HG03095 (cell line): ENCODE measurements around the gene HDAC4.

Experiments used
- ATAC-seq: cut with Tn5 transposase; IDR thresholded peaks from one replicate; pipeline ENCODE4 v1.9.1; 2021; ENCODE audit warnings: moderate library complexity; ENCODE audit not compliant: unreplicated experiment

Gene HDAC4

DNA sequence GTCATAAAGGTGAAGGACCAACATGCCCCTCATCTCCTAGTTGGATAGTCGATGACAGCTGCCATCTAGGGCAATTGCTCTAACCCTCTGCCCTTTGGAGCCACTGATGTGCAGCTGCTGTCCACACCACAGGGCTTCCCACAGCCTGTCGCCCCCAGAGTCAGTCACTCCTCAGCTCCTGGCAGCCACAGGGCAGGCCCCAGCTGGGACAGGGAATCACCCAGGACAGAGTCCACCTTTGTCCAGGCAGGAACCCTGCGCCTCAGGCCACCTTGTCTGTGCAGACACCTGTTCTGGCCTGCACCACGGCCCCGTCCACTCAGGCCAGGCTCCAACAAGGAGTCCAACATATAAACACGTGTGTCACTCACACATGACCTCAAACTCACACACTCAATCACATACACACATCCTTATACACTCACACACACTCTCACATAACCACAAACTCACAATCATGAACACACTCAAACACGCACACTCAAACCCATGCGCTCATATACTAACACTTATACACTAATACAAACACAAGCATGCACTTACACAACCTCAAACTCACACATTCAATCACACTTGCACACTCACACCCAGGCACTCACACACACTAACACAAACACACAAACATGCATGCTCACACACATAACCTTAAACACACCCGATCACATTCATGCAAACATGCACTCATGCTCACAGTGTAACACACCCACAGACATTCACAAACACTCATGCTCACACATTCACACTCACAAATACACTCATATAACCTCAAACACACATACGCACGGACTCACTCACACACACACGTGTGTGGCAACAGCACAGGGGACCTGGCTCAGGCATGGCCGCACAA lies 29.7 kb downstream of the HDAC4 start:
- no peak for ATAC-seq

DNA sequence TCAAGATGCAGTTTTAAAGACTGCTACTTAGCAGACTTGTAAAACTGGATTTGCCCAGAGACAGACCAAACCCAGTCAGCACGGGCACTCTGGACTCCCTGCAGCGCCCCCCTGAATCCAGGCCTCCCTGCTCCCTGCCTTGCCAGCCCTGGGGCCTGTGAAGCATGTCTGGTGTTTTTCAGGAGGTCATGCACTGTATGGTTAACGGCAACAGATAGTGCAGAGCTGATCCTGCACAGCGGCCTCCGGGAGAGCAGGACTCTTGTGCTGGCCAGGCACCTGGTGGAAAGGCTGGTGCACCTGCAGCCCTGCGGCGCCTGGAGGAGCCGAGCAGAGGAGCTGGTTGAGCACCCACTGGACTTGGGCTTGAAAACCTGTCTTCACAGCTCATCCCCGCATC lies 30.4 kb downstream of the HDAC4 start:
- no peak for ATAC-seq

DNA sequence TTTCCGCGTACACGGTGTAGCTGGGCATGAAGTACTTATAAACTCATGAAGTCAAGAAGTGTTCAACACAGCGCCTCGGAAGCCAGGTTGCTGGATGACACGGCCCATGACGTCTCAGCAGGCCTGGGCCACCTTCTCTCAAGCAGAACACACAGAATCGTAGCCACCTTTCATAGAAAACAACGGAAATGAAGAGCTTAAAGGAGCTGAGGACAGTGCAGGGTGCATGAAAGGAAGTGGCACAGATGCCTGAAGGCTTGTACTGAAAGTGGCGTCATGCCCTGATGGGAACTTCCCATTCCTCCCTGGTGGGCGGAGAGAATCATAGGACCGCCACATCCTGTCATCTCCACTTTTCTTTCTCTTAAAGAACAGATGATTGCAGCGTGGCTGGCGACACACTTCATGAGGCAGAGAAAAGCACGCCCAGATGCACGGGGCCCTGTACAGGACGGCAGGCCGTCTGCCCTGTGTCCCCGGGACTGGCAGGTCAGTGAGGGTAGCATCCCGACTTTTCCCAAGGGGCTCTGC lies 31.1 kb downstream of the HDAC4 start:
- peak; percentile 82 for ATAC-seq

DNA sequence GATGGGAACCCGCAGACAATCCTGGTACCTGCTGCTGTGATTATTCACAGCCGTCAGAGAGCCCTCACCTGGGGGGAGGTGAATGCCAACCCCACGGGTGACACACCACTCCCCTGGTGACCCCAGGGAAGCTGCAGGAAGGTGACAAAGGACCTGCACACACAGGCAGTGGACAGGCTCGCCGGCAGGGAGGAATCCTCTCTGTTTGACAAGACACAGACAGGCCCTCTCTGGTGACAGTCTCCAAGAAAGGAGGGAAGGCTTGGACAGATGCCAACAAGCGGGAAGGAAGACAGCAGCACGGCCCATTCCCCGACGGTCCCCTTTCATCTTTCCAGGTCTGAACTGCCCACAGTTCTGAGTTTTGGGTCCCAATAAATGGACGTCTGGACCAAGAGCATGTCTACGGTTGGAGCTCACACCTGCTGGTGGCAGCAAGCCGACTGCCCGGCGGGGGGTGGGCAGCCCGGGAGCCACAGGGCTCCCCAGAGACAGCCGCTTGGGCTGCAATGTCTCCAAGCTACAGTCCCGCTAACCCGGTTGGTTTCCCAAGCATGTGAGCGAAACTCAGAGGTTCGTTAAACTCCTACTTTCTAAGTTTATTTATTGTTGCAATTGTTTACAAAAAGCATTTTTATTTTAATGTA lies 31.8 kb downstream of the HDAC4 start:
- ATAC-seq, result no peak

DNA sequence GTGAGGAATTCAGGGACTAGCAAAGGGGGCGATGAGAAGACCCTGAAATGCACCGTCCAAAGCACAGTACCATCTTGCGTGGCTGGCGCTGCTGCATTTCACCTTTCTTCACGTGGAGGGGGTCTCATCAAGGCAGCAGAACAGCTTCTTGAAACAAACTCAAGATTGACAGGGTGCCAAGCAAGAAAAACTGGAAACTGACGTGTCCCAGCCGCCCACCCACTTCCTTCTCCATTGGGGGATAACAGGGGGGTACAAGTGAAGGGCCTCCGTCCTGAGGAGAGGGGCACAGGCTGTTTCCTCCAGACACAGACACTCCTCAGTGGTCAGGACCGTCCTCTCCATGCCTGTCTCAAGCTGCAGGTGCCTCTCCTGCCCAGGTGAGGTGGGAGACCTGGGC lies 32.5 kb downstream of the HDAC4 start:
- no peak for ATAC-seq

DNA sequence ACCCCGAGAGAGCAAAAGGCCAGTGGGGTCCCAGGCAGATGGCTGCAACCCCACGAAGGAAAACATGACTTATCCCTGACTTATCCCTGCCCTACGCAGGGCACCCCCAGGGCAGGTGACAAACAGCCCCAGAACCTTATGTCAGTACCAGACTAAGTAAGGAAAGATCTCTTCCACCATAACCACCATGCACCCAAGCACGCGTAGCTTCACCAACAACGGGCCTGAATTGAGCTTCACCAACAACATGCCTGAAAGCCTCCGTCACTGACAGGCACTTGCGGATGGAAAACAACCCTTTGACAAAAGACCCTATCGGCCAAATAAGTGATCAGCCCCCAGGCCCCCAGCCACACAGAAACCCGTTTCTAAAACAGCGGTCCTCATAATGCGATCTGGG lies 34.1 kb downstream of the HDAC4 start:
- ATAC-seq, result no peak

DNA sequence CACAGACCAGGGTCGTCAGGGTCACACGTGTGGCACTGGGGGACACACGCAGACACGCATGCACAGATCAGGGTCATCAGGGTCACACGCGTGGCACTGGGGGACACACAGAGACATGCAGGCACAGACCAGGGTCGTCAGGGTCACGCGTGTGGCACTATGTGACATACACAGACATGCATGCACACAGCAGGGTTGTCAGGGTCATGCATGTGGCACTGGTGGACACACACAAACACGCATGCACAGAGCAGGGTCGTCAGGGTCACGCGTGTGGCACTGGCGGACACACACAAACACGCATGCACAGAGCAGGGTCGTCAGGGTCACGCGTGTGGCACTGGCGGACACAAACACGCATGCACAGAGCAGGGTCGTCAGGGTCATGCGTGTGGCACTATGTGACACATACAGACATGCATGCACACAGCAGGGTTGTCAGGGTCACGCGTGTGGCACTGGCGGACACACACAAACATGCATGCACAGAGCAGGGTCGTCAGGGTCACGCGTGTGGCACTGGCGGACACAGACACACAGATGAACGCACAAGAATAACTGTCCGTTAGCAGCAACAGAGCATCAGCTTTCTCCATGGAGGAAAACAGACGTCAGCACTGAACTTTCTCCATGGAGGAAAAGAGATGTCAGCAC lies 34.9 kb downstream of the HDAC4 start:
- no peak for ATAC-seq

DNA sequence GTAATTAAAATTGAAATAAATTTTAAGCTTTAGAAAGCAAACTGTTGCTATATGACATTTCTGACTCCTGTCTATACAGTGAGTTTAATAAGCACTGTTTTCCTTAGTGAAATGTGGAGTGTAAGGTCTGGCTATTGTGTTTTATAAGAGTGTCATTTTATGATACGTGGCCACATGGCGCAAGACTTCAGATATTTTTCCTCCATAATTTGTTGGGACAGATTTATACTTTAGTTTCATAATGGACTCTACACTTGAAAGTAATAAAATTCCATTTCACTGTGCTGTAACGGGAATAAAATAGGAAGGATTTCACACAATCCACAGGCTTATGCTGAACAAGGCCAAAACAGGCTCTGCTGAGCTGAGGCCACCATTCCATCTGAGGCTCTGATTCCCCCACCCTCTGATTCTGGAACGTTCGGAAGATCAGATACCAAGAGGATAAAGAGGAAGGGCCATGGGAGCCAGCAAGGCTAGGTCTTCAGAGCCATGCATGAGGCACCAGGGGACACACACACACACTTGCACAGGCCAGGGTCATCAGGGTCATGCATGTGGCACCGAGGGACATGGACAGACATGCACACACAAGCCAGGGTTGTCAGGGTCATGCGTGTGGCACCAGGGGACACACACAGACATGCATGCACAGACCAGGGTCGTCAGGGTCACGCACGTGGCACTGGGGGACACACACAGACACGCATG lies 35.6 kb downstream of the HDAC4 start:
- ATAC-seq, result no peak

DNA sequence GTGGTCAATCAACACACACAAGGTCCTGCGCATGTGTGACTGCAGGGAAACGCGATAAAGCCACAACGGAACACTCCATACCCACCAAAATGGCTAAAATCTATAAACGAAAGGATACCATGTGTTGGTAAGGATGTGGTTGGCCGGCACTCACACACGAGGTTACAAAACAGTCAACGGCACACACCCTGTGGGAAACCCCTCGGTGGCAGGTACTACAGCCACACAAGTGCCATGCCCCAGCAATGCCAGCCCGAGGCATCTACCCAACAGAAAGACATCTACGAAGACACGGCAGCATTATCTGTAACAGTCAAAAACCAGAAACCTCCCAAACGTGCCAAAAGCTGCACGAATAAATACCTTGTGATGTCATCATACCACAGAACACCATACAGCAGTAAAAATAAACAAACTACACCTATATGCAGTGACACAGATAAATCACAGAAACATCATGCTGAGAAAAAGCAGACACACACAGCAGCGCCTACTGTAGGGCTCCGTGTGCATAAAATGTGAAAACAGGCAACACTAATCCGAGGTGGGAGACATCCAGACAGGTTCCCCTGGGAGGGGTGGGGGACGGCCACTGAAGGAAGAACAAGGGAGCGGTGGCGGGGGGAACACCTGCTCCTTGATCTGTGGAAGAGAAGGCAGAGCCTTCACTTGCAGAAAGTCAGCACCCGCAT lies 36.7 kb downstream of the HDAC4 start:
- no peak for ATAC-seq

DNA sequence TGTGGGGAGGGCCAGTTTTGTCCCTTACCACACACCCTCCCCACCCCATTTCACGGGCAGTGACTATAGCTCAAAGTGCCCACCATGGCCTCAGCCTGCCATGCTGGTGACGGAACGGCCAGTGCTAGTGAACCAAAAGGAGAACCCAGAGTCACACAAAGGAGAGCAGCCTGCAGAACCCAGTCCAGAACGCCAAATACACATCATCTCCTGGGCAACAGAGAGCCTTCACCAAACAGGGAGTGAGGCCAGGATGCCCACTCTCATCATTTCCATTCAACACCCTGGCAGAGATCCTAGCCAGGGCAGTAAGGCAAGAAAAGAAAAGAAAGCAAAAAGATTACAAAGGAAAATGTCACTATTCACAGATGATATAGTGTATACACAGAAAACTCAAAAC lies 38.3 kb downstream of the HDAC4 start:
- ATAC-seq, result no peak

DNA sequence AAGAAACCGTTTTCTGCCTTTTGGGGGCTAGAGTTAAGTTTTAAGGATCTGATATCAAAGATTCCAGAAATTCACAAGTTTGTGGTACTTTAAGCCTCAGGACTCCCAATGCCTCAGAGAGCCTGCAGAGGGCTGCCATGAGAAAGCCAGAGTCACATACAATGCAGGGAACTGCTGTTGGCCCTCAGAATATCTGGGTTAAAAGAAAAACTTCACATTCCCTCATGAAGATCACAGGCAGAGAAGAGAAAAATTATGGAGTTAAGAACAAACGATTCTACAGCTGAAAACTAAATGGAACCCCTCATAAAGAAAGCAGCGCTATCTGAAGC lies 39.5 kb downstream of the HDAC4 start:
- no peak for ATAC-seq

DNA sequence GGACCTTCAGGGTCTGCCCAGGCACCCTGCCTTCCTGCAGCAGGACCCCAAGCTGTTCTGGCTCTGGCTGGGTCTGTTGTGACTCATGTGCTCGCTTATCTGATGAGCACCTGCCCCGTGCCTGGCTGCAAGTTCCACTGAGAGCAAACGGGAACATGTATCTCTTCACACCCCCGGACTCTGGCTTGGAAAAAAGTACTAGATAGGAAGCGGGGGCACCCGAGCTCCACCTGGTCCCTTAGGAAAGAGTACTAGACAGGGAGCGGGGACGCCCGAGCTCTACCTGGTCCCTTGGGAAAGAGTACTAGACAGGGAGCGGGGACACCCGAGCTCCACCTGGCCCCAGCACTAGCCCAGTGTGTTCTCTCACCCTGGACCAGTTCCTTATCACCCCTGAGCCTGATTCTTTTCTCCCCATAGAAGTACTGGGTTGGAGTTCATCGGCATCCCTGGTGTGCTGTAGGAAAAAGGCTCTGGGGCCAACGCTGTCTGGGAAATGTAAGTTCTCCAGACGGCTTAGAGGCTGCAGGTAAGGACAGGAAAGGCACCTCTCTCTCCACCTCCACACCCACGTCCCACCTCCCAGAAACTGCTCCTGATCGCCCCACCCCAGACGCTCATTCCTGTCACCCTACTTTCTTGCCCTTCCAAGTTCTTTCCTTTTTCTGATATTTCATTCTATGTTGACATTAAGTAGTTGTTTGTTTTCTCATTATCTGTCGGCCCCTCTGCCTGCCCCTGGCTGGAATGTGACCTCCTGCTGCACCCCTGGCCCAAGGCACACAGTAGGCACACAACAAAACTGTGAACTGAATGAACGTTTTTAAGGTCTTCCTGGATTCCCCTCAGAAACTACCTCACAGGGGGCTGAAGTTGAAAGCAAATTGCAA lies 40.2 kb downstream of the HDAC4 start:
- no peak for ATAC-seq

DNA sequence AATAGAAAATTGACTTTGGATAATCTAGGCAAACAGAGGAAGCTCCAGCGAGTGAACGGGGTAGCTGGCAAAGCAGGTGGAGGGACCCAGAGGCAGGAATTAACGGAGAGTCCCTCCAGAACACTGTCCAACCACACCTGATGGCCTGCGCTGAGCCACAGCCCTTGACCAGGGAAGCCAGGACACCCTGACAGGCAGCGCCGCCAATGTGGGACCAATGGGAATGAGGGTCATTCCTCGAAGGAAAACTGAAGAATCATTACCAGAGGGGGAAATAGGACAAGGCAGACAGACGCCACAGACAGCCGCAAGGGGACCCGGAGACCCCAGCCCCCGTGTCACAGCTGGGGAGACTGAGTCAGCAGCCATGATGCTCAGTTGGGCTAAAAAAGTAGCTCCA lies 40.8 kb downstream of the HDAC4 start:
- no peak for ATAC-seq

DNA sequence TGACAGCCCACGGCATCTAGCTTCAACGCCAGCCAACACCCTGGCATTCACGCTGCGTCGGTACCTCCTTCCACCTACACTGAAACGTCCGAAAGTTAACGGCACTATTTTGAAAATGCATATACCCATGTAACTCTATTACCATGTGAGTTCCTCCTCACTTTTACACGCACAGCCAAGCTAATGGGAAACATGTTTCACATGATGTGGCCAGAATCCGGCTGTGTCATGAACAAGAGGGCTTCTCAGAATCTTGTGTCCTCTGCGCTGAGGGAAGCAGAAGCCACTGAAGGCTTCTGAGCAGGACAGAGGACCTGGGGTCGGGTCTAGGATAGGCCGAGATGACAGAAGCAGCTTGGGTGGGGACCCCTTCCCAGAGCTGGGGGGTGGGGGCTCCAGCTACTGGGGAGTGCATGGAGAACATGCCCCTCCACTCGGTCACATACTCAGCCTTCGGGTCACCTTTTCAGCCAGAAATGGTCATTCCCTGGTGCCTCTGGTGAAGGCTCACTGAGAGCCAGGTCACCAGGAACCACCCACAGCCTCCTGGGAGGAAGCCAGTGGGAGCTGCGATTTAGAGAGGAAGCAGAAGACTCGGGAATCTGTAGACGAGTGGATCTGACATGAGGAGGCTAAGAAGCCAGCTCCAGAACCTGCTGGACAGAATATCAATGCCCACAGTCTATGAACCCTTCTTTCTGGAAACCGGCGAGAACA lies 41.5 kb downstream of the HDAC4 start:
- no peak for ATAC-seq

DNA sequence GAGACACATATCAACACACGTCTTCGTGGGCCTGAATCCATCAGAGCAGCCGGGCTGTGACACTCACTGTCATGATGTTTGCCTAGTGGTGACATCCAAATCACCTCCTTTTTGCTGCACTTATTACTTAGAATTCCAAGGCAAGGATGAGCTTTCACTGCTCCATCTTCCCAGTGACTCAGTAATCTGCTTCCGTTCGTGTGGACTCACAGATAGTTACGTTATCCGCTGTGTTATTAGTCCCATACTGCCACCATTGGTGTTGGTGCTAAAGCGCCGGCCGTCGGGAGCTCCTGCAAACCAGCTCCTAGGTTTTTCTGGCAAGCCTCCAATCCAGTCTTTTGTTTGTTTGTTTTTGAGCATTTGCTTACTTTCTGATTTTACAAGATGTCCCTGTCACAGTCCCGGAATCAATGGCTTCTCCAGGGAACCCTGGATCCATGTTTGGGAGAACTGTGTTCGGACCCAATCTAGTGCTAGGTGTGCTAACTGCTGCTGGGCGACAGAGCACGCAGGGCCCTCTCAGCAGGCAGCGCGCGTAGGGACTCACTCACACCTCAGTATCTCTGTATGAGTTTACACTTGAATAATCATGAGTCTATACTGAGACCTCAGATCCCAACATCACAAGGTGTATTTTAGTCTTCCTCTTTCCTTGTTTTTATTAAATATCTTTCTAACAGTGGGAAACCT lies 42.6 kb downstream of the HDAC4 start:
- ATAC-seq, result no peak

DNA sequence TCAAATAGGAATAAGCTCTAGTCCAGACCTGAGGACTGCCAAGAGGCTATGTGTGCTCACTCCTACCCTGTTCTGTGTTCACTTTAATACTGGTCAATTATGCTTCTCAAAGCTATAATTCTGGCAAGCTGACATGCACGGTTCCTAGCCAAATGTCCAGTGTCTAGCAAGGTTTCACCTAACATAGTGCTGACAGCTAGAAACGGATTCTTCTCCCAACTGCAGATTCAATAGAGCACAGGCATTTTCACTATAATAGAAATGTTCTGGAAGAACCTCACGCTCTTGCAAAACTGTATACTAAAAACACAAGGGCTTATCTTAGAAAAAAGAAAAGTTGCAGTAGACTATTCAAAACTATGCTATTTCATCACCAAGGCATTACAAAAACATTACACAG lies 45.1 kb downstream of the HDAC4 start:
- ATAC-seq, result no peak

DNA sequence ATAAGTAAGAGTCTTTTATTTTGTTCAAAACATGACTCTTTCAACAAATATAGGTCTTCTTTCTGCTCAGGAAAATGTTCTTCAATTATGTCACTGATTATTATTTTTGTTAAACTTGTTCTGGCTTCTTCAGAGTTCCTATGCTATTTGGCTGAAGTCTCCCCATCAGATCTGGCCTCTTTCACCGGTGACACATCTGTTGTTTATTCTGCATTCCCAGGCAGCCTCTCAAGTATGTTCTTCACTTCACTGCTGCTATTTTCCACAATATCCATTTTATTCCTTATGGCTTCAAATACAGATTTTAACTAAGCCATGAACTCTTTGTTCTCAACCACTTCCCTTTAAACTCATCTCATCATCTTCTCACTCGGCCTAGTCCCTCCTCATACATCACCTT lies 45.7 kb downstream of the HDAC4 start:
- no peak for ATAC-seq

DNA sequence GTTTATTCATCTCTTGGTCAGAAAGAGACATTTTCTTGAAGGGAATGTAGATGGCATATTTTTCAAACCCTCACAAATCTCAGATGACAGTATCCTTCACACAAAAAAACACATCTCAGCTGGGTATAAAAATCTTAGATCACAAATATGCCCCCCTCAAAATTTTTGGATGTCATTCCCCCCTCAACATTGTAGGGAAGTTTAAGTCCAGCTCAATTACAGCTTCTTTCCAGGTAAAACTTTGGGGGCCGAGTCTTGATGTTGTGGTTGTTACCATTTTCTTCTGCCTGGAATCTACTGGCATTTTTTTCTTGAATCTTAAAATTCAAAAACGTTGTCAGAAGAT lies 46.1 kb downstream of the HDAC4 start:
- ATAC-seq, result no peak
